Stimulated activated CD4-positive, alpha-beta T cell treated with anti-CD3 and anti-CD28 coated beads, Interleukin-4, amount 100 ng/mL, for 1 hour (primary cell): ENCODE data around the gene TRPC4.
"Not testable (repeated sequence)": the region's sequence is repeated elsewhere in the genome, so short reads cannot be mapped to it uniquely, and the experiment has no call there.

Source experiments
- DNase-seq: peaks from one replicate; pipeline ENCODE4 v3.0.0-alpha.2; 2020

TRPC4 gene

GRCh38 chr13:37596805-37597204 is 272.8 kb downstream of the TRPC4 start:
- no peak for DNase-seq

GRCh38 chr13:37595162-37595561 is 274.4 kb downstream of the TRPC4 start:
- no peak for DNase-seq

- no peak for DNase-seq
These were observed 275.0 kb downstream of the TRPC4 start for GRCh38 chr13:37594550-37594949.

- not testable (repeated sequence) for DNase-seq
These were observed 280.2 kb downstream of the TRPC4 start for GRCh38 chr13:37589381-37589780.

GRCh38 chr13:37587236-37587635 is 282.3 kb downstream of the TRPC4 start:
- DNase-seq: no peak
